ENCODE results near the gene OR10A2.

Gene OR10A2

DNA sequence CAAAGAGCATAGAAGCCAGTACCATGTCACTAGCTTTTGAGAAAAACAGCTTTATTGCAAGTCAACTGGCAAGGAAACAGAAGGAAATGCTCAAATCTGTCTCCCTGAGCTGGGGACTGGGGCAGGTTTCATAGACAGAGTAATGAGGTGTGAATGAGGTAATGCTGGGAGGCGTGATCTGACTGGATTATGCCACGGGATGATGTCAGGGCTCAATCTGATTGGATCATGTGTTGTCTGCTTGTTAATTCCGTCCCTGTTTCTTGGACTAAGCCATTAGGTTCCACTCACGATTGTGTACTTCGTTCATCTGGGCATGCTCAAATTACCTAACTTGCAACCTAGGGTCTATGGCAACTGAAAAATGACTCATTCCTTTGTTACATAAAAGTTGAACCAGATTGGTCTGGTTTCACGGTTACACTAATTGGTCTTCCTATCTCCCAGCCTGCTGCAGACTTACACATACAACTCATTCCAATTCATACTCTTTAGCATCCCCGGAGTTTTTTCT is 37.6 kb upstream of the OR10A2 start (continued):
- TF ChIP-seq, protein P1, sequence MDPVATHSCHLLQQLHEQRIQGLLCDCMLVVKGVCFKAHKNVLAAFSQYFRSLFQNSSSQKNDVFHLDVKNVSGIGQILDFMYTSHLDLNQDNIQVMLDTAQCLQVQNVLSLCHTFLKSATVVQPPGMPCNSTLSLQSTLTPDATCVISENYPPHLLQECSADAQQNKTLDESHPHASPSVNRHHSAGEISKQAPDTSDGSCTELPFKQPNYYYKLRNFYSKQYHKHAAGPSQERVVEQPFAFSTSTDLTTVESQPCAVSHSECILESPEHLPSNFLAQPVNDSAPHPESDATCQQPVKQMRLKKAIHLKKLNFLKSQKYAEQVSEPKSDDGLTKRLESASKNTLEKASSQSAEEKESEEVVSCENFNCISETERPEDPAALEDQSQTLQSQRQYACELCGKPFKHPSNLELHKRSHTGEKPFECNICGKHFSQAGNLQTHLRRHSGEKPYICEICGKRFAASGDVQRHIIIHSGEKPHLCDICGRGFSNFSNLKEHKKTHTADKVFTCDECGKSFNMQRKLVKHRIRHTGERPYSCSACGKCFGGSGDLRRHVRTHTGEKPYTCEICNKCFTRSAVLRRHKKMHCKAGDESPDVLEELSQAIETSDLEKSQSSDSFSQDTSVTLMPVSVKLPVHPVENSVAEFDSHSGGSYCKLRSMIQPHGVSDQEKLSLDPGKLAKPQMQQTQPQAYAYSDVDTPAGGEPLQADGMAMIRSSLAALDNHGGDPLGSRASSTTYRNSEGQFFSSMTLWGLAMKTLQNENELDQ (tag by site-specific recombination; IDR thresholded peaks at IDR 0.05; ENCODE audit: low read depth) = no peak
- peak; percentile 65; the same call in 1 of the 2 replicates for TF ChIP-seq ZNF621 (tag by site-specific recombination; IDR thresholded peaks at IDR 0.05)
- TF ChIP-seq, protein P2, sequence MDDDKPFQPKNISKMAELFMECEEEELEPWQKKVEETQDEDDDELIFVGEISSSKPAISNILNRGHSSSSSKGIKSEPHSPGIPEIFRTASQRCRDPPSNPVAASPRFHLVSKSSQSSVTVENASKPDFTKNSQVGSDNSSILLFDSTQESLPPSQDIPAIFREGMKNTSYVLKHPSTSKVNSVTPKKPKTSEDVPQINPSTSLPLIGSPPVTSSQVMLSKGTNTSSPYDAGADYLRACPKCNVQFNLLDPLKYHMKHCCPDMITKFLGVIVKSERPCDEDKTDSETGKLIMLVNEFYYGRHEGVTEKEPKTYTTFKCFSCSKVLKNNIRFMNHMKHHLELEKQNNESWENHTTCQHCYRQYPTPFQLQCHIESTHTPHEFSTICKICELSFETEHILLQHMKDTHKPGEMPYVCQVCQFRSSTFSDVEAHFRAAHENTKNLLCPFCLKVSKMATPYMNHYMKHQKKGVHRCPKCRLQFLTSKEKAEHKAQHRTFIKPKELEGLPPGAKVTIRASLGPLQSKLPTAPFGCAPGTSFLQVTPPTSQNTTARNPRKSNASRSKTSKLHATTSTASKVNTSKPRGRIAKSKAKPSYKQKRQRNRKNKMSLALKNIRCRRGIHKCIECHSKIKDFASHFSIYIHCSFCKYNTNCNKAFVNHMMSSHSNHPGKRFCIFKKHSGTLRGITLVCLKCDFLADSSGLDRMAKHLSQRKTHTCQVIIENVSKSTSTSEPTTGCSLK (tag by site-specific recombination; IDR thresholded peaks at IDR 0.05) = no peak

- H3K9me3 ChIP-seq (ENCODE audit: control insufficient read depth, insufficient read depth, low read depth, low read length) = no peaks in the 10 kb centered on the region
- H3K4me3 ChIP-seq (ENCODE audit: low read depth, low read length) = no peak overlapping the region
- POLR2A ChIA-PET = no interaction called here
- CTCF ChIA-PET = no interaction called here
- H3K4me1 ChIP-seq (ENCODE audit: control insufficient read depth, insufficient read depth, low read length) = no peaks in the 10 kb centered on the region
- H3K36me3 ChIP-seq (ENCODE audit: control insufficient read depth in 2 of 2, insufficient read depth in 1 of 2, low read length in 2 of 2) = no peaks in the 10 kb centered on the region
- H3K27ac ChIP-seq (ENCODE audit: extremely low read depth, low read depth, low read length) = no peak overlapping the region
- TF ChIP-seq ZNF202 (tag by site-specific recombination; IDR thresholded peaks at IDR 0.05; ENCODE audit: borderline replicate concordance) (no peak), OSR2 (tag by site-specific recombination; IDR thresholded peaks at IDR 0.05) (no peak), ZNF585B (tag by site-specific recombination; IDR thresholded peaks at IDR 0.05) (no peak), ZBTB44 (tag by site-specific recombination; IDR thresholded peaks at IDR 0.05) (no peak), ZNF549 (tag by site-specific recombination; IDR thresholded peaks at IDR 0.05) (no peak), YY1 (tag by site-specific recombination; IDR thresholded peaks at IDR 0.05) (no peak), ZNF366 (tag by site-specific recombination; conservative IDR thresholded peaks at IDR 0.05) (no peak), ZFP69B (tag by site-specific recombination; IDR thresholded peaks at IDR 0.05) (no peak), ZNF560 (tag by site-specific recombination; IDR thresholded peaks at IDR 0.05; ENCODE audit: borderline replicate concordance) (no peak), KLF9 (tag by site-specific recombination; IDR thresholded peaks at IDR 0.05; ENCODE audit: low read depth) (no peak), HOXA7 (CRISPR knock-in tag; IDR thresholded peaks at IDR 0.05; ENCODE audit: borderline replicate concordance) (no peak), PRDM2 (tag by site-specific recombination; IDR thresholded peaks at IDR 0.05; ENCODE audit: borderline replicate concordance) (no peak)
- TF ChIP-seq, protein P3, sequence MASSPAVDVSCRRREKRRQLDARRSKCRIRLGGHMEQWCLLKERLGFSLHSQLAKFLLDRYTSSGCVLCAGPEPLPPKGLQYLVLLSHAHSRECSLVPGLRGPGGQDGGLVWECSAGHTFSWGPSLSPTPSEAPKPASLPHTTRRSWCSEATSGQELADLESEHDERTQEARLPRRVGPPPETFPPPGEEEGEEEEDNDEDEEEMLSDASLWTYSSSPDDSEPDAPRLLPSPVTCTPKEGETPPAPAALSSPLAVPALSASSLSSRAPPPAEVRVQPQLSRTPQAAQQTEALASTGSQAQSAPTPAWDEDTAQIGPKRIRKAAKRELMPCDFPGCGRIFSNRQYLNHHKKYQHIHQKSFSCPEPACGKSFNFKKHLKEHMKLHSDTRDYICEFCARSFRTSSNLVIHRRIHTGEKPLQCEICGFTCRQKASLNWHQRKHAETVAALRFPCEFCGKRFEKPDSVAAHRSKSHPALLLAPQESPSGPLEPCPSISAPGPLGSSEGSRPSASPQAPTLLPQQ (tag by site-specific recombination; IDR thresholded peaks at IDR 0.05) = no peak
- TF ChIP-seq, protein P1 (tag by site-specific recombination; IDR thresholded peaks at IDR 0.05; ENCODE audit: low read depth) = no peak
- TF ChIP-seq, protein P4, sequence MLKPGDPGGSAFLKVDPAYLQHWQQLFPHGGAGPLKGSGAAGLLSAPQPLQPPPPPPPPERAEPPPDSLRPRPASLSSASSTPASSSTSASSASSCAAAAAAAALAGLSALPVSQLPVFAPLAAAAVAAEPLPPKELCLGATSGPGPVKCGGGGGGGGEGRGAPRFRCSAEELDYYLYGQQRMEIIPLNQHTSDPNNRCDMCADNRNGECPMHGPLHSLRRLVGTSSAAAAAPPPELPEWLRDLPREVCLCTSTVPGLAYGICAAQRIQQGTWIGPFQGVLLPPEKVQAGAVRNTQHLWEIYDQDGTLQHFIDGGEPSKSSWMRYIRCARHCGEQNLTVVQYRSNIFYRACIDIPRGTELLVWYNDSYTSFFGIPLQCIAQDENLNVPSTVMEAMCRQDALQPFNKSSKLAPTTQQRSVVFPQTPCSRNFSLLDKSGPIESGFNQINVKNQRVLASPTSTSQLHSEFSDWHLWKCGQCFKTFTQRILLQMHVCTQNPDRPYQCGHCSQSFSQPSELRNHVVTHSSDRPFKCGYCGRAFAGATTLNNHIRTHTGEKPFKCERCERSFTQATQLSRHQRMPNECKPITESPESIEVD (tag by site-specific recombination; IDR thresholded peaks at IDR 0.05) = no peak
These were observed 34.8 kb upstream of the OR10A2 start for GRCh38 chr11:6828103-6828502.
